Muscle of back (tissue), 11 donors: Measurements from ENCODE around the gene ADAMTSL2. TPM values are rescaled to one million over a fixed set of nuclear protein-coding genes. Genes with fewer than 3 reads are reported as not detected.
A peak's percentile ranks its signal among the peaks of the same experiment; 100 is the strongest.

Source experiments
- DNase-seq, 3 donors: peaks; one replicate each; pipeline versions ENCODE4 v3.0.0 to v3.0.0-alpha.2; 2013
- polyA plus RNA-seq, 10 donors: library from polyadenylated mRNA; unstranded; fragments of 120-200 nt; gene quantifications; one replicate each; pipeline ENCODE4 v1.2.1, GENCODE V29; 2013; ENCODE audit not compliant: insufficient read length in 10 of 10

Gene ADAMTSL2
- polyA plus RNA-seq, 10 donors = 1.7 to 6.9 (median 3.5) TPM

DNA sequence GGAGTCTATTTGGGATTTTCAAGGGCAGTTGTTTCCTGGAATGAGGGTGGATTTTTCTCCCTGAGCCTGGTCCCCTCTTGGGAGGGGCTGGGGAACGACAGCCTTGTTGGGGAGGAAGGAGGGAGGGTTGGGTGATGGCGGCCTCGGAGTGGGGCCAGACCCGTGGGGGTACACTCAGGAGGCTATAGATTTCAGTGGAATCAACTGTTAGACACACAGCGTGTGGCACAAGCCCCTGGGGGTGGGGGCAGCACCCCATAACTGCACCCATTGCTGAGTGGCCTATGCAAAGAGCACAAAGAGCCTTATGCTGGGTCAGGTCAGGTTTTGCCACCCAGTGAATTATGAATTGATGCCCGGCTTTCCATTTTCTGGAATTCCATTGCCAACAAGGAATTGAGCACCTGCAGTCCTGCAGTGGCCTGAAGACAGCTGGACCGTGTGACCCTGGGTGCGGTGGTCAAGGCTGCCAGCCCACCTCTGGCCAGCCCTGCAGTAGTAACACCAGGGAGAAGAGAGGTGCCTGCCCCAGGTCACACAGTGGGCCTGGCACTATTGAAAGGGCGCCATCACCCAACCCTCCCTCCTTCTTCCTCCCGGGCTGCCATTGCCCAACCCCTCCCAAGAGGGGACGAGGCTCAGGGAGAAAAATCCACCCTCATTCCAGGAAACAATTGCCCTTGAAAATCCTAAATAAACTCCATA is 18.1 kb upstream of the ADAMTSL2 start:
- DNase-seq = no peak

DNA sequence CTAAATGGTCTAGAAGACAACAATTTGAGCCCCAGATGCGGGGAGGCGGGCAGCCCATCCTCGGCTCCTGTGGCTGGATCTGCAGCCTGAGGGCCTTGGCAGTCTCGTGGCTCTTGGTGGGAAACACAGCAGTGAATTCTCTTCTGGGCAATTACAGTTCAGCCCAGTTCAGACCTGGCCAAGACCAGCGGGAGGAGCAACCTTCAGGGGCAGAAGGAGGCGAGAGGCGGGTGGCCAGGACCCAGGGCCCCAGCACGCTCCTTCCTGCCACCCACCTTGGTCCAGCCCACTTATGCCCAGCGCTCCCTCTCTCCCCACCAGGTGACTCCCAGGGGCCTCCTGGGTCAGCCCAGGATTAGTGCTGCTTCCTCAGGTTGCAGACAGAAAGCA is 17.5 kb upstream of the ADAMTSL2 start:
- no peak for DNase-seq

DNA sequence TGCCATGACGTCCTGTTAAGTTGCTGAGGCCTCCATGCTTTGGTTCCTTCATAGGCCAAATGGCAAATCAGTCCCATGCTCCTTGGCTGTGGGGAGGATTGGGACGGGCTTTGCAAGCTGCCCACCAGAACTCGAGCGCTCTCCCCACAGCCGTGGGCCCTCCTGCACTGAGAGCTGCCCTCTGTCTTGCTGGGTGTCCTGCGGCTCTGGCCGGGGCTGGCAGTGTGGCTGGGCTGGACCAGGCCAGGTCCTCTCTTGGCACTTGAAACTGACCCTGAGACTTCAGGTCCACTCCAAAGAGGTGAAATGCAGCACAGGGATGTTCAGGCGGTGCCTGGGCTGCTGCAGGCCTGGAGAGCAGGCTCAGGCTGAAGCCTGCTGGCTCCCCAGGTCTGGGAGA is 16.8 kb upstream of the ADAMTSL2 start:
- no peak for DNase-seq

DNA sequence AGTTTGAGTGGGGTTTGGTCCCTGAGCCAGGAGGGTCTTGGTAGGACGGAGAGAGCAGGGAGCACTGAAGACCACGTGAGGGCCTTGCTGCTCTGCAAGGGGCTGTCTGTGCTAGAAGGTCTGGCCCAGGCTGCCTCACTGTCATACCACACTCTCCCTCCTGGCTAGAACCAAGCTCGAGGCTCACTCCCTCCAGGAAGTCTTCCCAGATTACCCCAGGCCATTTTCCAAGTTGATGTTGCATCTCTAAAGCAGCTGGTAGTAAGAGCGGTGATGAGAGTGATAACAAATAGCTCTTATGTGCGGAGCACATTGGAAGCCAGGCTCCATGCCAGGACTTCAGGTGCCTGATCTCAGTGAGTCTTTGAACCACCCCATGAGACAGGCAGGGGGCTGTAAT is 16.3 kb upstream of the ADAMTSL2 start:
- DNase-seq = no peak

DNA sequence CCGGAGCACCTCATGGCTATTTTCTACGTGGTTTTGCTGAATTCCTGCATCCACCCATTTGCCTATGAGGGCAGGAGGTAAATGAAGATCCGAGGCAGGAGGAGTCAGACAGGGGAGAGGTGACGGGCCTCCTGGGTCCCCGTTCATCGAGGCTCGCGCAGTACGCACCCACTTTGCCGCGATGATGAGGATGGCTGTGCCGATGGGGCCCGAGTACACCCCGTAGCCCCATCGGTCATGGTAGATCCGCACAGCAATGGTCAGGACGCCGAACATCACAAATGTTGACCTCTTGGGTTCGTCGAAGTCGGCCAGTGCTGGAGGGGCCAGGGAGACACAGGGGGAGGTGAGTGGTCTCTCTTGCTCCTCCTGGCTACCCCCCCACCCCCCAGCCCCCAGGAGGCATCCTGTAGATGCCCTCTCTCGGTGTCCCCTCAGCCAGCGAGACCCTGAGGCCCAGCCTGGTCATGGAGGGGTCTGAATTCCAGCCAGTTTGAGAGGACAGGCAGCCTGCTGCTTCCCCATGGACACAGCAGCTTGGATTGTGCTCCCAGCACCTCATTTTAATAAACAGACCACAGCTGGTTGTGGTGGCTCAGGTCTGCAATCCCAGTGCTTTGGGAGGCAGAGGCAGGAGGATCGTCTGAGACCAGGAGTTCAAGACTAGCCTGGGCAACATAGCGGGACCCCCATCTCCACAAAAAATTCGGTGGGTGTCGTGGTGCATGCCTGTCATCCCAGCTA is 15.6 kb upstream of the ADAMTSL2 start:
- no peak for DNase-seq

DNA sequence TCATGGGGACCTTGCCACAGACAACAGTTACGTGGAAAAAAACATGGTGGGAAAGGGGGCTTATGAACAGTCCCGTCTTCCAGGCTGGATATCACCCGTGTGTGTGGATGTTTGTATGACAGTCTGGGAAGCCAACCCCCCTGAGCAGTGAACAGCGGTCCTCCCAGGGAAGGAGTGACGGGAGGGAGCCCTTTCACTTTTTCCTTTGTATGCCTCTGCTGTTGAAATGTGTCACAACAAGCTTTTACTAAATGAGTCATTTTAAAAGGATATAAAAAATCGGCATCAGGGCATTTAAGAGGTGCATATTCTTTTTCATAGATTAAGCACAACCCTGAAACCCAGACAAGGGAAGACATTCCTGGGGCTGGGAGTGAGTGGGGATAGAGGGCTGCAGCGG is 14.8 kb upstream of the ADAMTSL2 start:
- DNase-seq = no peak

DNA sequence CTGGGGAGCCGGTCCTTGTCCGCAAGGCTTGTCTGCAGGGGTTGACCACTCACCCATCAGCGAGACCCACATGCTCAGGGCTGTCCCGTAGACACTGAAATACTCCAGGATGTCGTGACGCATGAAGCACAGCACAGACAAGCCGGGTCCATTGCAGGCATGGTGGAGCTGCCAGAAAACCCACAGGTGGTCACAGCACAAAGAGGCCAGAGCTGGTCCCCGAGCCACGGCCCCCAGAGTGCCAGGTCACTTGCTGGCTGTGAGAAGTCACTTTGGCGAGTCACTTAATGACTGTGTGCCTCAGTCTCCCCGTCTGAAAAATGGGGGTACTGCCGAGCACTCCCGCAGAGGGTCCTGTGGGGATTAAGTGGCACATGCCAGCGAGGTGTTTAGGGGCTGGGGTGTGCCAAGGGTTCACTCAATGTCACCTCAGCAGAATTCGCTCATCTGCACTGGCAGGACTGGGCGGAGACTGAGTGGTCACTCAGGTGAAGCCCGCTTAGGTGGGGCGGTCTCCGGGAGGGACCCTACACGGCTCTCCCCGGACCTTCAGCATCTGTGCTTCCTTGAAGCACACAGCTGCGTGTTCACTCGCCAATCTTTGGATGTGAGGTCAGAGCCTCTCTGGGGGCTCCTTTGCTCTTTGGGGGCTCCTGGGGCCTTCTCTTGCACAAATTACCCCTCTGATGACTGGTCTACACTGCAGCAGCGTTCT is 14.2 kb upstream of the ADAMTSL2 start:
- DNase-seq = no peak

DNA sequence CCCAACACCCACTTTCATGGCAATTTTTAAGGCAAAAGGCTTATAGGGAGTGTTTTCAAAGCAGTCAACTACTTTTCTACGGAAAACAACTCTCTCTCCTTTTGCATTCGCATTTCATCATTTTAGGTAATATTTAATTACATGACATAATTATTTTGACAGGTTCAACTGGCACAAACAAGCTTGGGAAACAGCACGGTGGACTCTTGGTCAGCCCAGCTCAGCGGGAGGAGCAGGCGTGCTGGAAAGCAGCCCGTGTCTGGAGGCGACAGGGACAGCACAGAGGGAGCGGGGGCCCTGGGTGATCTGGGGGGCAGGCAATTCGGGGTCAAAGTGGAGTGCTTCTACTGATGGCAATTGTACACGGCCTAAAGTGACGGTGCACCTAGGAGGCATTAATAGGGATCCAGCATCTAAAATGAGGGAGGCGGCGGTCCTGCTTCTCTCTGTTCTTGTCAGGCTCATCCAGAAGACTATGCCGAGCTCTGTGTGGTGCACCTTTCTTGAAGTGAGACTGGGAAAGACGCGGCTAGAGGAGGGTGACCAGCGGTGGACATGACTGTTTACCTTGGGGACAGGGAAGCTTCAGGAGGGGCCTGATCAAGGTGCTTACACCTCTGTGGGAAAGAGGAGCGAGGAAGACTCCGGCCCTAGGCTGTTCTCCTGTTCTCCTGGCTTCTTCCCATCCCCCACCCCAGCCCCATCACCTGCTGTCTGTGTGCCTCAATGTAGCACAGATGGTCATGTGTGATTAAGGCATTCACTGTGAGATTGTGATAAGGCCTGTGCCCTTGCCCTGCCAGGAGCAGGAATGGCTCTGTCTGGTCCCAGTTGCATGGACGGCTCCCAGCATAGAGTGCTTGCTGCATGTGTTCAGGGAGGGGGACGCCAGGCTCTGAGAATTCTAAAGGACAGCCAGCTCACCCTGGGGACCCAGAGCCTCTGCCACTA is 13.1 kb upstream of the ADAMTSL2 start:
- no peak for DNase-seq

DNA sequence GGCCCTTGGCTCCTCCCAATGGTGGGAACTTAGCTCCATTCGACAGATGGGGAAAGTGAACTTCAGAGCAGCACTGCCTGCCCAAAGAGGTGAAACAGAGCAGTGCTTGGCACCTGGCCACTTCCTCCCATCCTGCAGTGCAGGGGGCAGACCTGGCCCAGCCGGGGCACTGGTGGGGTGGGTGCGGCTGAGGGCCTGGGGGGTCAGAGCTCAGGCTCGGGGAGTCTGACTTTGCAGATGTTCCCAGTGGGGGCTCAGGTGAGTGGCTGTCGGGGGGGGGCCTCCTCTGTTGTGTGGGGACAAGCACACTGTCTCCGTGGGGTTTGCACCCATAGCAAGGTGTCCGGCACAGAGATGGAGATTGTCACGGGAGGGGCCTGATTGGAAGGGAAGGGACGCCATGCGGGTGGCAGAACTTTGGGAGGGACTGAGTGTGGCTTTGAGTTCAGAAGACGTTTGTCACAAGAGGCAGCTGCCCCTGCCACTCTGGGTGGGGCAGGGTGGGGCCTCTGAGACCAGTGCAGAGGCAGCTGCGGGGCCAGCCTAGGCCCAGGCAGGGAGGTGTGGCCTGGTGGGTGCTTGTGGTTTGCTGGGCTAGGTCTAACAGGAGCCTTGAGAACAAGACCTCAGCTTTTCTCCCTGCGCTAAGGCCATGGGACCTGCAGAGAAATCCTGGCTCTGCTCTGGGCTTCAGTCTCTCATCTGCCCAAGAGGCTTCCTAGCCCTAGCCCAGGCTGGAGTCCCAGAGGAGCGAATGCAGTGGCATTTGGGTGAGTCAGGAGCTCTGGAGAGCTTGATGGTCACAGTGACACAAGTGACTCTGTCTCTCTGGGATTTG is 12.2 kb upstream of the ADAMTSL2 start:
- DNase-seq = peak in 2 of 3 donors; percentile 53 to 56

DNA sequence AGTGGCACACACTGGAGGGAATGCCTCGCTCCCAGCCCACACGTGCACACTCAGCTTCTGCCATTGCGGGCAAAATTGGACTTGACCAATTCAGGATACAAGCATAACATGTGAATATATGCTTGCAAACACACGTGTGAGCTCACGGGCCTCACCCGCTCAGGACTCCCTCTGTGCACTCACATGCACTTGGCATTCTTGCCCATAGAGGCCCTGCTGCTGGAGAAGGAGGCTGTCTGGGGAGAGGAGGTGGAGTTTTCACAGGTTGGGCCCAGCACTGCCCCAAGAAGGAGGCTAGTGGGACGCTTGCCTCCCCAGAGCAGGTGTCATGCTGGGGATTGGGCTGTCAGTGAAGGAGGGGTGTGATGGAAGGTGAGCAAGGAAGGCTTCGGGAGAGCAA is 11.4 kb upstream of the ADAMTSL2 start:
- DNase-seq = peak in 1 of 3 donors; percentile 18

DNA sequence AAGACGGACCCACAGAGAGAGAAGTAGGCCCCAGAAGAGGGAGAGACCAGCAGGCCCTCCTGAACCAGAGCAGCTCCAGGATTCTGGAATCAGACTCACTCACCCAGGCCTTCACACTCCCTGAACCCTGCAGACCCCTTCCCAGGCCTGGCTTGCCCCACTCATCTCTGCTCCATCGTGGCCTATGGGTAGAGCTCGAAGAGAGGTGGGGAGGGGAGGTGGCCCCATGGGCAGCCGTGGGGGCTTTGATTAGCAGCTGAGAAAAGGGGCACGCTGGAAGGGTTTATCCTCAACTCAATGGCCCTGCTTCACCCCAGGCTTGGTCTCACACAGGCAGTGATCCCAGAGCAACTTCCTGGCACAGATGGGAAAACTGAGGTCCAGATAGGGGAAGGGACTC is 10.4 kb upstream of the ADAMTSL2 start:
- DNase-seq = no peak

DNA sequence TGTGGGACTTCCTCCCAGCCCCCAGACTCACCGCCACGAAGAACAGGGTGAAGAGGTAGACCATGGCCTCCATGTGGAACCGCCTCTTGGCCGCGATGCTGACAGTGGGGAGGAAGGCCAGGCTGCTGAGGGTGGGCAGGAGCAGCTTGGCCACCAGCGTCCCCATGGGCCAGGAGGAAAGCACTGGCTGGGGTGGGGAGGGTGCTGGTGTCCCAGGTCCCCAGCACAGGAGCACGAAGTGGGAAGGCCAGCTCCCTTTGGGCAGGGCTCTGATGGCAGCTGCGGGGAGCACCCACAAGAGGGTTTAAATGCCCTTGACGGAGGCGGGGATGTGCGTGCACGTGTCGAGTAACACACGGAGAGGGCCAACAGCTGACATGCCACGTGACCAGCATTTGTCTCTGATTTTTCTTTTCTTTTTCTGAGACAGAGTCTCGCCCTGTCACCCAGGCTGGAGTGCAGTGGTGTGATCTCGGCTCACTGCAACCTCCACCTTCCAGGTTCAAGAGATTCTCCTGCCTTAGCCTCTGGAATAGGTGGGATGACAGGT is 9.8 kb upstream of the ADAMTSL2 start, which contains the start of gene MYMK:
TSS of gene MYMK (minus strand) at position 281 of the 550 bp plus-strand sequence. CDS start at position 166, 115 bp downstream.
- no peak for DNase-seq

DNA sequence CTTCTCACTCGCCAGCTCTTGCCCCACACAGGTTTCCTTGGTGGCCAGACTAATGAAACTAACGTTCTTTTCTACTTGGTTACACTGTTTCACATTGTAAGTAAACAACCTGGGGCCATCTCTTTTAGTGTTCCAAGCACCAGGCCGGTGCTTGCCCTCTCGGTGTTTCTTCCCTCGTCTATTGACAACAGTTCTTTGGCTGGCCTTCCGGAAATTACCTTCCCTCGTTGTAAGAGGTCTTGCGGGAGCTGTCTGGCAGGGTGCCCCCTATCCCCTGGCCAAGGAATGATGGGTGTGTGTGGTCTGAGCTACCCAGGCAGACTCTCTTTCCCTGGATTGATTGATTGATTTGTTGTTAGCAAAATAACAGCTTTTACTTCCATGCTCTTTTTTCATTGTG is 8.8 kb upstream of the ADAMTSL2 start:
- no peak for DNase-seq

DNA sequence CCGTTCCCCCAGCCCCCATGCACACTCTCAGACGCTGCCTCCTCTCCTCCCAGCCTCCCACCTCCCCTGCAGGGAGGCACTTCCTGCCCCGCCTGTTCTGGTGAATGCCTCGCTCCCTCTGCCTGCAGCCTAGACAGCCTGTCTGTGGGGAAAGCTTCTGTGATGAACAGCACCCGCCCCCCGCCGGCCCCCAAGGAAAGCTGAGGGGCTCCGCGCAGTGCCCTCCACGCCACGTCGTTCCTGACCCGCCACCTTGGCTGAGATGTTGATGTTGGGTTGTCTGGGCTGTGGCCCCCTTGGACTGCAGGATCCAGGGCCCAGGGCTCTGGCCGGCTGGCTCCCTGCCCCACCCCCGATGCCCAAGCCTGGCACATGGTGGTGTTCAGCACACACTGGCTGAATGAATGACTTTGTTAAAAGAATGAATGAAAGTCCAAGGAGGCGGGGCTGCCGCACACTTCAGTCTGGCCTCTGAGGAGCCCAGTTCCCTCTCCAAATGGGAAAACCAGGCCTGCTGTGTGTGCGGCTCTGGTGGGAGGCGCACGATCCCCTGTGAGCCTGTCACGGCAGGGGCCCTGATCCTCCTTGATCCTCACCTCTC is 7.7 kb upstream of the ADAMTSL2 start:
- DNase-seq = no peak

DNA sequence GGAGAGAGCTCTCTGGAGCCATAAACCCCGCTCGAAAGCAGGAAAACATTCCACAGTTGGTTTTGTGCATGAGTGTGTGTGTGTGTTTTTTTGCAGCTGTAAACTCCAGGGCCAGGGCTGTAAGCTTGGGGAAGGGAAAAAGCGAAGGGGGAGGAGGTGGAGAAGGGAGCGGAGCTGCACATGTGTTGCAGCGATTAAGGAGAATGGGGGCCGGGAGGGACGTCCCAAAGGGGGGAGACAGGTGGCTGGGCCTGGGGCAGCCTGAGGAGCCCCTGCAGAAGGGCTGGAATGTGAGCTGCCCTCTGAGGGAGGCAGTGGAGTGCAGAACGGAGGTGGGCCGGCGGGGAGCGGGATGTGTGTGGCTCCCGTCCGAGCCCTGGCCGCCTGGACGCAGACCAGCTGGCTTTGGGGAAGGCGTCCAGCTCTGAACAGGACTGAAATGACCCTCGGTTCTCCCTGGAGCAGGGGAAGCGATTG is 7.0 kb upstream of the ADAMTSL2 start:
- peak; percentile 60 to 94 (median 87) for DNase-seq

DNA sequence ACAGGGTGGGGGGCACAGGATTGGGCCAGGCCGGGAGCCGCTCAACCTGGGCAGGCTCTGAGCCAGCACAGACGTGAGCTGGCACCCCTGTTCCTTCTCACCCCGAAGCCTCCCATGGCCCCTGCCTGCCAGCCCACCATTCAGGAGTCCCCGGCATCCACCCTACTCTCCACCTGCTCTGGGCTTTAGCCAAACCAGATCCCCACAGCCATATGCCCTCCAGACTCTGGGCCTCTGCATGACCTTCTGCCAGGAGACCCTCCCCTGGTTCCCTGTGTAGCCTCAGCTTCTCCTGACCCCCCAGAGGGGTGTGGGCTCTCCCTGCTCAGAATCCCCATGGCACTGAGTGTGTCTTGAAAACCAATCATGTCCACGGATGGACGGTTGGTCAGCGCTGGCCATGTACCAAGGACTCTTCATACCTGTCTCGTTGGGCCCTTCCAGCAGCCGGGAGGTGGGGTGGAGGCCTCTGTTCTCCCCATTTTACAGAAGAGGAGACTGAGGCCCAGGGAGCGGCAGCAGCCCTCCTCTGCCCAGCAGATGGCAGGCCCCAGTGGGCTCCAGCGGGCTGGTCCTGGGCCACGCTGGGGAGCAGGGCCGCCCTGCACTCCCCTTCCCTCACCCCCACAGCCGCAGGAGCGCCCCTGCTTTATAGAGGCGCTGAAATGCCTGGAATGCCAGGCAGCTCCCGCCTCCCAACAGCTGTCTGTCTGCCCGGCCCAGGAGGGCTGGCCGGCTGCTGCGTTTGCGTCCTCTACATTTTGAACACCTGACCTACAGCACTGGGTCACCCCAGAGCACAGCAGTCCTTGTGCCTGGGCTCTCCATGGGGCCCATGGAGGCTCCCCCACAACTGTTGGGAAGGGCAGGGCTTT is 6.3 kb upstream of the ADAMTSL2 start:
- no peak for DNase-seq

DNA sequence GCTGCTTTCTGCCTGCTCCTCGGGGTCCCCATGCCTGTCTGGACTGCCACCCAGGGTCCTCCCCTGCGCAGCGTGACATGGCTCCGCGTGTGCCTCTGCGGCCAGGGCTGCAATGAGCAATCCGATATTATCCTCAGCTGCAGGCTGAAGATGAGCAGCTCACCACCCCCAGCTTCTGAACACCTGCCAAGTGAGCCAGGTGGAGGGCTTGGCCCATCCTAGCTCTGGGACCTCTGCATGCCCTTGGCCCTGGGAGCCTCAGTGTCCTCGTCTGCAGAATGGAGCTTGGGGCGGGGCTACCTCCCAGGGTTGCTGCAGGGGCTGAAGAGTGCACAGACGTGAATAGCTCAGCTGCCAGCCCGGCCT is 5.6 kb upstream of the ADAMTSL2 start:
- DNase-seq = peak in 1 of 3 donors; percentile 74

DNA sequence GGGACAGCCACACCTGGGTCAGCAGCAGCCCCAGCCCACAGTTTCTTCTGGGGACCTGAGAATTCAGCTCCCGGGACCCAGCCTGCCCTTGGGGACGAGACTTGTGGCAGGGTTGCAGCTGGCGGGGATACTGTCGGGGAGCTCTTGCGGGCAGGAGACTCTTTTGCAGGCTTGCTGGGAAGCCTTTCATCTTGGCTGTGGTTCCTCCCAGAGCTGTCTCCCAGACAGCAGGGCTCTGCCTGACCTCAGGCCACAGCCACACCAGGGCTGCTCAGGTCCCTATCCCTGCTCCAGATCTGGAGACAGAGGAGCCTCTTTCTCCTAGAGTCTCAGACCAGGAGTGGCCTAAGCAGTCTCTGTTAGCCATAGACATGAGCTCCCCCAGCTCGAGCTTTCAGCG is 5.0 kb upstream of the ADAMTSL2 start:
- no peak for DNase-seq

DNA sequence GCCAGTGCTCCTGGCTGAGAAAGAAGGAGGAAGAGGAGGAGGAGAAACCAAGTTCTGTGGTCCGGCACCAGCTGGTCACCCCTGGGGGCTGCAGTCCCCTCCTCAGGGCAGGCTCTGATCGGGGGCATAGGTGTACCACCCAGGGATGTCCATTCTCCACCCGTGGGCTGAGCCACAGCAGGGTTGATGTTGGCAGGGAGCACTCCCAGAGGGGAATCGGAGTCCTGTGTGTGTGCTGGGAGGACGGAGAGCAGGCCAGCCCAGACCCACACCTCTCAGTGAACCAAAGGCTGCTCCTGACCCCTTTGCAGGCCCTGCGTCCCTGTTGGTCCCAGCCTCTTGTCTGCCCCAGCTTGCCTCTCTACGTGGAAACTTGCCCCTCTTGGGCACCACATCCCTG is 4.6 kb upstream of the ADAMTSL2 start:
- DNase-seq = no peak
